ENCODE data around the gene PRKCQ. TPM values are rescaled to one million over a fixed set of nuclear protein-coding genes. Genes with fewer than 3 reads are reported as not detected.

Gene PRKCQ
- total RNA-seq, 1 experiment from 2014 or later, result 12.1 TPM

DNA sequence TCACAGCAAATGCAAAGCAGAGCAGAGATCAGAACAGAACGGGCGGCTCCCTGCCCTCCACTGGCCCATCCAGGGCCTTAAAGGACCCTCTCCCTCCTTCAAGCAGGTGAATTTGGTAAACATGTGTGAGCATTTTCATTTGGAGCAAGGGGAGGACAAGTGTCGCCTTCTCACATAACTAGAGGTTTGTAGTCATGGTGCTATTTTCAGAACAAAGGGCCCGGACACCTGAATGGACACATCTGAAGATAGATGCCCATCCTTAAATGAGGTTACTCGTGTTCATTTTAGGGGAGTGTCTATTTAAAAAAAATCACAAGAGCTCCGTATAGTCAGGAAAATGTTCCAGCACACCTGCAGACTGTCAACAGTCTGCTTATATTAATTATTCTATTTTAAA lies 153.8 kb downstream of the PRKCQ start:
- Mint-ChIP-seq H3K9me3 (no peaks in the 10 kb centered on the region), H3K36me3 (ENCODE audit: insufficient read depth in 1 of 3, low read depth in 3 of 3) (peaks cover 5 to 19% (median 13%) of the 10 kb centered on the region in 3 experiments; a peak in 5 of 7 replicates), H3K27ac (no peak overlapping the region), H3K4me3 (no peak overlapping the region), H3K4me1 (no peaks in the 10 kb centered on the region), H3K27me3 (ENCODE audit: low read depth) (no peaks in the 10 kb centered on the region)
- no peak overlapping the region for H3K14ac ChIP-seq (ENCODE audit: insufficient read depth, low read length)
- H3K4ac ChIP-seq (ENCODE audit: low read depth, low read length), result no peak overlapping the region
- no peaks in the 10 kb centered on the region for H3K23me2 ChIP-seq (ENCODE audit: insufficient read length, low read depth, low read length, poor library complexity, severe bottlenecking)
- H3K27ac ChIP-seq (ENCODE audit: insufficient read length, low read depth, low read length), result no peak overlapping the region
- no CpG with 5 or more reads among the region's 6 CpGs for WGBS (ENCODE audit: extremely low coverage, insufficient read length, low lambda C conversion rate)
- no peak overlapping the region for H2BK15ac ChIP-seq (ENCODE audit: low read depth, low read length)
- no peaks in the 10 kb centered on the region for H3K4me1 ChIP-seq (ENCODE audit: insufficient read depth, low read length)
- H2BK5ac ChIP-seq (ENCODE audit: insufficient read length, low read length), result no peak overlapping the region
- DNase-seq, result no peak
- no peaks in the 10 kb centered on the region for H3K27me3 ChIP-seq (ENCODE audit: insufficient read depth, low read length)
- no peak overlapping the region for H2BK120ac ChIP-seq (ENCODE audit: low read depth, low read length, poor library complexity, severe bottlenecking)
- H3K18ac ChIP-seq (ENCODE audit: insufficient read length, low read depth, low read length), result no peak overlapping the region
- H2AFZ ChIP-seq (ENCODE audit: low read length), result no peak overlapping the region
- H2AK5ac ChIP-seq (ENCODE audit: insufficient read length, low read length), result no peak overlapping the region
- no peaks in the 10 kb centered on the region for H3K9me3 ChIP-seq (ENCODE audit: control insufficient read depth, low read depth, low read length)
- H4K91ac ChIP-seq (ENCODE audit: insufficient read length, low read depth, low read length), result no peak overlapping the region
- no peak overlapping the region for H2BK20ac ChIP-seq (ENCODE audit: low read depth, low read length, poor library complexity, severe bottlenecking)
- no peaks in the 10 kb centered on the region for H3K79me2 ChIP-seq (ENCODE audit: insufficient read depth, low read length)
- no peak overlapping the region for H3K23ac ChIP-seq (ENCODE audit: insufficient read length, low read depth, low read length)
- H3K9ac ChIP-seq (ENCODE audit: extremely low read depth, insufficient read length, low read length), result no peak overlapping the region
- no peak overlapping the region for H4K8ac ChIP-seq (replicated peaks; ENCODE audit: insufficient read length, low read depth, low read length)
- no peaks in the 10 kb centered on the region for H3K79me1 ChIP-seq (ENCODE audit: insufficient read depth, low read depth, low read length, poor library complexity, severe bottlenecking)
- no peak overlapping the region for H2BK12ac ChIP-seq (ENCODE audit: insufficient read length, low read depth, low read length)
- no peaks in the 10 kb centered on the region for H4K20me1 ChIP-seq (ENCODE audit: control insufficient read depth, insufficient read depth, insufficient read length)
- no peak overlapping the region for H3K56ac ChIP-seq (ENCODE audit: insufficient read length, low read depth, low read length)
- H3T11ph ChIP-seq (ENCODE audit: low read length), result no peak overlapping the region
- H3K4me2 ChIP-seq (ENCODE audit: insufficient read depth, insufficient read length, low read length), result no peak overlapping the region
- H4K5ac ChIP-seq (ENCODE audit: insufficient read length, low read depth, low read length), result no peak overlapping the region
- no peak for TF ChIP-seq CTCF (conservative IDR thresholded peaks at IDR 0.05)
